ENCODE results near the gene RAP1B.

- TF ChIP-seq PATZ1 (CRISPR knock-in tag; IDR thresholded peaks at IDR 0.05; ENCODE audit: borderline replicate concordance) (no peak), ZFP3 (CRISPR knock-in tag; IDR thresholded peaks at IDR 0.05) (no peak), CSRNP3 (CRISPR knock-in tag; IDR thresholded peaks at IDR 0.05) (no peak), POU6F1 (CRISPR knock-in tag; IDR thresholded peaks at IDR 0.05; ENCODE audit: borderline replicate concordance, low read depth) (no peak), CREB5 (CRISPR knock-in tag; IDR thresholded peaks at IDR 0.05; ENCODE audit: low read depth) (no peak), TCF4 (CRISPR knock-in tag; IDR thresholded peaks at IDR 0.05; ENCODE audit: borderline replicate concordance) (no peak), BACH2 (CRISPR knock-in tag; IDR thresholded peaks at IDR 0.05; ENCODE audit: borderline replicate concordance) (no peak), CSDC2 (CRISPR knock-in tag; IDR thresholded peaks at IDR 0.05) (no peak), ARNTL (CRISPR knock-in tag; IDR thresholded peaks at IDR 0.05; ENCODE audit: borderline replicate concordance, low read depth) (no peak), ZFP30 (CRISPR knock-in tag; IDR thresholded peaks at IDR 0.05) (no peak)
These were observed 20.5 kb downstream of the RAP1B start for GRCh38 chr12:68631227-68631626.

All from SK-N-SH treated with all-trans-retinoic acid at 6 μM for 48 hours (cell line).